Activated naive CD4-positive, alpha-beta T cell treated with Interleukin-2 at 50 U/mL for 16 hours (primary cell): ENCODE results near the gene HNRNPC.
A peak's percentile ranks its signal among the peaks of the same experiment; 100 is the strongest.

Experiments
- DNase-seq: peaks from one replicate; pipeline ENCODE4 v3.0.0-alpha.2; 2020

HNRNPC gene

DNA sequence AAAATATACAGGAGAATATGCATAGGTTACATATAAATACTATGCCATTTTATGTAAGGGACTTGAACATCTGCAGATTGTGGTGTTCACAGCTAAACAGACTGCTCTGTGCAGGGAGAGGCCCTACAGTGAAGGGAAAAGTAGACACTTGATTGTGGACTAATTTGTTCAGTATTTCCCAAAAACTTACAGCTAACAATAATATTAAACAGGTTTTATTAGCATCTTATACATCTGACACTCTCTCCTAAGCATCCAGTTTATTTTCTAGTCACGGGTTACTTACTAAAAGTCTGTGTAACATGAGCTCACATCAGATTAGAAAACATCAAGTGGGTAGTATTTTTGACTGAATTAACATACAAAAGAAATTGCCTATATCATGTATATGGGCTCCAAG is 60.1 kb downstream of the HNRNPC start:
- DNase-seq, result no peak

GRCh38 chr14:21208554-21208953 is 60.7 kb downstream of the HNRNPC start:
- no peak for DNase-seq

DNA sequence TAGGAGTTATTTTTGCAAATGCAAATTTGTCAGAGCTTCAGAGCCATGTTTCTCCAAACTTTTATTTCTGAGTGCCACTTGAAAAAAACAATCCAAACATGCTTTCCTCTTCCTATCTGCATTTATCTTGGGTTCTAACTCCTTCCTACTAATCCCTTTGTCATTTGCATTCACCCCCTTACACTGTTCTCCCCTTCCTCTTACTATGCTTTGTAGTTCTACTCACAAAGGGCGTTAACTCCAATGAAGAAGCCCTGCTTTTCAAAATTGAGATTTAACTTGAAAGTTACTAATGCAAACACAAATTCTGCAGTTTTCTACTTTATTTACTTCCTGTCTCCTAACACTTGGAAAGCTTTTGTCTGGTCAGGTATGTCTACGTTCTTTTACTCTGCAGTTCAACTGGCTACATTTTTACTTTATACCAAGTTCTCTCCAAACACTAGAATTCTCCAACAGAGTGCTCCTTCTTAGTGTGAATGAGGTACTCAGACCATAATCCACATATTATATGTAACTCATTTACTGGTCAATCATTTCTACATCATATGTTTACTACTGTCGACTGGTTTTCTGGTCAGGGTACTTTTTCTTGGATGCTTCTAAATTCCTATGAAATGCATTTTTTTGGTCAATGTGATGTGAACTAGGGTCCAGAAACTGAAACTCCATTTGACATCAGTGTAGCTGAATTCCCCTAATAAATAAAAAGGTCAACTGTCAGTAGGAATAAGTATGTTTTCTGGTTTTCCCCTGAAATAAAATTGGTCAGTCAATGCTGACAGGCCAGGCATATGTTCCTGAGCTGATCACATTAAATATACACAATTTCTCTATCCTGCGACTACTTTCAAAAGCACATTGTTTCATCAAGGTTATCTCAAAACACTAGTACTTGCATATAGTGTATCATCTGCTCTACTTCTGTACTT is 62.2 kb downstream of the HNRNPC start:
- DNase-seq, result no peak

GRCh38 chr14:21205678-21206581 is 63.3 kb downstream of the HNRNPC start:
- no peak for DNase-seq

GRCh38 chr14:21205026-21205677 is 64.1 kb downstream of the HNRNPC start:
- no peak for DNase-seq

DNA sequence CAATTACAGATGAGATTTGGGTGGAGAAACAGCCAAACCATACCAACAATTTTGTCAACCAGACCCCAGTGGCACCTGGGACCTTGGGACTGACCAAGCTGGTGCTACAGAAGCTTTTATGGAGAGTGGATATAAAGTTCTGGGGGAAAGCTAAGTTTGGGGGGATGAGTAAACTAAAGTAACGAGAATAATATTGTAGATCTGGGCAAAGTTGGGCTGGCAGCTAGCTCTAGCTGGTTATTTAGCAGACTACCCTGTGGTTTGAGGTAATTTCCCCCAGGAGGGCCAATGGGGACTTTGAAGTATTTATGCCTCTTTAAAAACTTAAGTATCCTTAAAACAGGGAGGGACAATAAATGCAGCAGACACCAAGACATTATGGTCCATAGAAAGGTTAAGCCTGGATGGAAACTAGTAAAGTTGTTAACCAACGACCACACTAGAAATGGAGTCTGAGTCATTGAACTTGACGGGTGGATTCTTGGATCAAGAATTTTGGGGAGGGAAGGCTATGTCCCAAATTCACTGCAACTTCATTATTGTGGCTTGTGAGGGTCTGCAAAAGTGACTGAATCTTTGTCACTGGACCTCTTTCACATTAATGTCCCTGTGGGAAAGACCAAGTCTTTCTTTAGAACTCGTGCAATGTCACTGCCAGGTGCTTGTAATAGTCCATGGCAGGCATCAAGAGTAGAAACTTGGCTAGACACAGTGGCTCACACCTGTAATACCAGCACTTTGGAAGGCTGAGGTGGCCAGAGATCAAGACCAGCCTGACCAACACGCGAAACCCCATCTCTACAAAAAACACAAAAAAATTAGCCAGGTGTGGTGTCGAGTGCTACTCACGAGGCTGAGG is 64.8 kb downstream of the HNRNPC start:
- DNase-seq, result no peak

DNA sequence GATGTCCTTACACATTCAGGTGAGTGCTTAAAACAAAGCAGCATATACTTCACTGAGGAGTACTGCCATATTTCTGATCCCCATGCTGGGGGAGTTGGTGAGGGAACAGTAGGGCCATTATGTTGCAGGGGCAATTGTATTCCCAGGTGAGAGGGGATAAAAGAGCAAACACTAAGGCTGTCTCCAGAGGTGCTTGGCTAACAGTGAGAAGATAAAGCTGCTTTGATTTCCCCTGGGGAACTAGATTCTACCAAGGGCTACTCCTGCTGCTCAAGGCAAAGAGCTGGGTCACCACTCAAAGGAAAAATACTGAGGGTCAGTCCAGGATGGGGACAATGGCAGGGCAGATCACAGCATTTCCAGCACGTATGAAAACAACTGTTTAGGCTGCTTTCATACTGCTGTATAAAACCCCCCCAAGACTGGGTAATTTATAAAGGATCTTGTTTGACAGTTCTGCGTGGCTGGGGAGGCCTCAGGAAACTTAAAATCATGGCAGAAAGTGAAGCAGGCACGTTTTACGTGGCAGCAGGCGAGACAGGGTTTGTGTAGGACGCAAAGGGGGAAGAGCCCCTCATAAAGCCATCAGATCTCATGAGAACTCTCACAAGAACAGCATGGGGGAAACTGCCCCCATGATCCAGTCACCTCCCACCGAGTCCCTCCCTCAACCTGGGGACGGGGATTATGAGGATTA is 65.6 kb downstream of the HNRNPC start:
- DNase-seq, result no peak

GRCh38 chr14:21202463-21203358 is 66.5 kb downstream of the HNRNPC start:
- DNase-seq, result no peak

GRCh38 chr14:21201732-21202462 is 67.3 kb downstream of the HNRNPC start:
- no peak for DNase-seq

DNA sequence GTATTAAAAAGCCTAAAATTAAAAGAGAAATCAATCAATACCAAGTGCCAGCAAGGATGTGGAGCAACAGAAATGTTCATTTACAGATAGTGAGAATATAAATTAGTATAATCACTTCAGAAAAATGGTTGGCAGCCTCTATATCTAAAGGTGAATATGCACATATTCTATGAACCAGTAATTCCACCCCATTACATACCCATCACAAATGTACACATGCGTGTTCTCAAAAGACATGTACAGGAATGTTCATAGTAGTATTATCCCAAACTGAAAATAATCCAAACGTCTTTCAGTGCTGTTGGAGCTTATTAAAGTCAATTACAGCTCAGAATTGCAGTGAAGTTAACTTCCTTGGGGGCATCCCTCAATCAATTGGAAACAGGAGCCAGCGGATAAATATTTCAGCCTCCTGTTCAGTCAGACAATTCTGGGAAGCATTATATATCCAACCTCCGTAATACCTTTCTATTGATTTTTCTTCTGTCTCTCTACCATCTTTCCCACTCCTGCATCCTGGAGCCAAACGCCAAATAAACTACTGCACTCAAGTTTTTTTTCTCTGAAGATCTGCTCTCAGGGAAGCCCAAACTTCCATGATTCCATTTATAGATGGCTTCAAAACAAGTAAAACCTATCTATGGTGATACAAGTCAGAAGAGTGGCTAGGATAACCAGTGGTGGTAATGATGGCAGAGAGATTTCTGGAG is 68.3 kb downstream of the HNRNPC start:
- DNase-seq, result no peak

- DNase-seq, result no peak
Measured at GRCh38 chr14:21199611-21200560, 69.4 kb downstream of the HNRNPC start.

GRCh38 chr14:21197418-21198205 is 71.6 kb downstream of the HNRNPC start:
- no peak for DNase-seq

DNA sequence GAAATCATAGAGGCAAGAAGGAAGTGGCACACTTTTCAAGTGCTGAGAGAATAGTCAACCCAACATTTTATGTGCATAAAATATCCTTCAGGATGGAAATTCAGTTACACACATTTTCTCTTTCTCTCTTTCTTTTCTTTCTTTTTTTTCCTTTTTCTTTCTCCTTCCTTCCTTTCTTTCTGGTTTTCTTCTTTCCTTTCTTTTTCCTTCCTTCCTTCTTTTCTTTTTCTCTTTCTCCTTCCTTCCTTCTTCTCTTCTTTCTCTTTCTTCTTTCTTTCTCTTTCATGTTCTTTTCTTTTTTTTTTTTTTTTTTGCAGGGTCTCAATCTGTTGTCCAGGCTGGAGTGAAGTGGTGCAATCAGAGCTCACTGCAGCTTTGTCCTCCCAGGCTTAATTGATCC is 74.6 kb downstream of the HNRNPC start:
- no peak for DNase-seq

GRCh38 chr14:21192875-21193535 is 76.2 kb downstream of the HNRNPC start:
- no peak for DNase-seq

DNA sequence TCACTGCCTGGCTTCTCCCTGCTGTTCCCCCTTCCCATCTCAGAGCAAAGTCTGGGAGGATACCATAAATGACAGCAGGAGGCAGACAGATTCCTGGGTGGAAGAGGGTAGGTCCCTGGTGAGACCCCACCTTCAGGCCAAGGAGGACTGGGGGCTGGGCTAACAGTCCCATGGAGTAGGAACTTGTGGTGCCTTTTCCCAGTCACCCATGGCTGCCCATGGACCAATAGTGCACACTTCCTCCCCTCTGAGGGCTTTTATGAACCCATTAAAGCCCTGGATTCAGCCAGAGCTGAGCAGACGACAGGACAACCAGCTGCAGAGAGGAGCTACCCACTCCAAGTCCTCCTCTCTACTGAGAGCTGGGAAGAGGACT is 76.8 kb downstream of the HNRNPC start:
- no peak for DNase-seq

DNA sequence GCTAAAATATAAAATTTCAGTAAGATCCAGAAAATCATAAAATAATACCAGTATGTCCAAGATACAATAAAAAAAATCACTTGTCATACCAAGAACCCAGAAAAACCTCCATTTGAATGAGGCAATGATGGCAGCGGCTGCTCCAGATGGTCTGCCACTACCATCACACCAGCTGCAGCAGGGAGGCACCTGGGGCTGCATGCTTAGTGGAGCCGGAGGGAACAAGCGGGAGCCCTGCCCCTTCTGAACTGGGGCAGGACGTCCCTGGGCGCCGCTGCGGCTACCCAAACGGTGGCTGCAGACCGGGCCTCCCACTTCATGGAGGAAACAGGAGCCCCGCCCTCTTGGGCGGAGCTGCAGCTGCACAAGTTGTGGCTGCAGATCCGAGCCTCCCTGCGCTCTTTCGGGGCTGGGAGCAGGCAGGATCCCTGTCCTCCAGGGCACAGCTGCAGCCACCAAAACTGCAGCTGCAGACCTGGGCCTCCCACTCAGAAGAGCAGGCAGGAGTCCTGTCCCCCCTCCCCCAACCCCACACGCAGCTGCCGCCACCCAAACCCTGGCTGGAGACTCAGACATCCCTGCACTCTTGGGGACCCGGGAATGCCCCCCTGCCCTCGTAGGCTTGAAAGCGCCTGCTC is 77.3 kb downstream of the HNRNPC start:
- peak; percentile 68 for DNase-seq
